Stimulated activated CD8-positive, alpha-beta memory T cell treated with anti-CD3 and anti-CD28 coated beads, Interleukin-4, amount 100 ng/mL, for 1 hour (primary cell): ENCODE measurements around the gene SLC35A3.
A peak's percentile ranks its signal among the peaks of the same experiment; 100 is the strongest.
"Not testable (repeated sequence)": the region's sequence is repeated elsewhere in the genome, so short reads cannot be mapped to it uniquely, and the experiment has no call there.

Experiments used
- DNase-seq, 2 donors: peaks; one replicate each; pipeline ENCODE4 v3.0.0-alpha.2; 2020; ENCODE audit warnings: low read depth in 2 of 2, low spot score in 1 of 2

Gene SLC35A3

GRCh38 chr1:99969729-99970621, at the start of gene SLC35A3:
Gene SLC35A3, plus strand, starts transcription at chr1:99969996. Its CDS starts 23,559 bp downstream, at chr1:99993555.
- peak; percentile 29 to 56 for DNase-seq

GRCh38 chr1:99934801-99935200, 35.0 kb upstream of the SLC35A3 start:
- DNase-seq, result no peak

GRCh38 chr1:99935534-99935933, 34.3 kb upstream of the SLC35A3 start:
- no peak for DNase-seq

- DNase-seq, result no peak
These were observed 33.7 kb upstream of the SLC35A3 start for GRCh38 chr1:99936071-99936470.

- DNase-seq, result no peak
These were observed 27.1 kb upstream of the SLC35A3 start for GRCh38 chr1:99942723-99943122.

GRCh38 chr1:99943223-99943794, 26.5 kb upstream of the SLC35A3 start:
- no peak for DNase-seq

- DNase-seq, result no peak
These were observed 25.6 kb upstream of the SLC35A3 start for GRCh38 chr1:99944192-99944591.

GRCh38 chr1:99945174-99945573, 24.6 kb upstream of the SLC35A3 start:
- no peak for DNase-seq

GRCh38 chr1:99950486-99950885, 19.3 kb upstream of the SLC35A3 start:
- no peak for DNase-seq

- DNase-seq, result no peak
These were observed 17.3 kb upstream of the SLC35A3 start for GRCh38 chr1:99952522-99952921.

- DNase-seq, result no peak
These were observed 14.4 kb upstream of the SLC35A3 start for GRCh38 chr1:99955375-99955774.

- DNase-seq, result no peak
These were observed 13.0 kb upstream of the SLC35A3 start for GRCh38 chr1:99956755-99957154.

GRCh38 chr1:99957818-99958217, 12.0 kb upstream of the SLC35A3 start:
- no peak for DNase-seq

- not testable (repeated sequence) for DNase-seq
These were observed 10.5 kb upstream of the SLC35A3 start for GRCh38 chr1:99959189-99959705.

GRCh38 chr1:99960260-99960659, 9.5 kb upstream of the SLC35A3 start:
- DNase-seq, result not testable (repeated sequence)

GRCh38 chr1:99963041-99963795, 6.6 kb upstream of the SLC35A3 start:
- no peak for DNase-seq

- DNase-seq, result no peak
These were observed 5.0 kb upstream of the SLC35A3 start for GRCh38 chr1:99964806-99965205.

- DNase-seq, result no peak
These were observed 4.0 kb upstream of the SLC35A3 start for GRCh38 chr1:99965646-99966375.

GRCh38 chr1:99968214-99968613, 1.6 kb upstream of the SLC35A3 start:
- DNase-seq, result no peak

GRCh38 chr1:99969260-99969728, 502 bp upstream of the SLC35A3 start:
- no peak for DNase-seq
